Measurements from ENCODE around the gene USP7. TPM values are rescaled to one million over a fixed set of nuclear protein-coding genes. Genes with fewer than 3 reads are reported as not detected.

USP7 gene
- polyA plus RNA-seq, 1 donor (not counting 4 experiments of a cell fraction or from before 2014, with no cell fraction given) = 63.4 TPM

DNA sequence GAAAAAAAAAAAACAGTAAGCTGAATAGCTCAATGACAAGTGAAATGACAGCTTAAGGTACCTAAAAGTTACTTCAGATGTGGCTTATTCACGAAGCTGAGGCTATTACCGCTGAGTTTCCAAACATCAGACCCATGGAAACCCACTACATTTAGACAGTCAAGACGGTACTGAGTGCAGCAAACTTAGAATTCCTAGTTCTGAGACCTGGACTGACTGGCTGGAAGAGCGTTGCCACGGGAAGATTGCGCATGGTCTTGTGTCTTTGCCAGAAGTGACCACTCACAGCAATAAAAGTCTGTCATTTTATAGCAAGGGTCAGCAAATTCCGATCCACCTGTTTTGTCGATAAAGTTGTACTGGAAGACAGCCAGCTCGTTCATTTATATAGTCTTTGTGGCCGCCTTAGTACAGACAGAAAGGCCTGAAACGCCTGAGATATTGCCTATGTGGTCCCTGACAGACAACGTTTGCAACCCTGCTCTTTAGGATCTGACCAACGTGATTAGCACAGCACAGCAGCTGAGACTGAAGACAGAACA is 62.3 kb downstream of the USP7 start:
- H3K9me3 ChIP-seq (ENCODE audit: control insufficient read depth, low read depth, low read length) = no peaks in the 10 kb centered on the region
- H3K4me2 ChIP-seq (ENCODE audit: control insufficient read depth, extremely low read depth, insufficient read depth, low read depth, low read length) = no peak overlapping the region
- H3K79me2 ChIP-seq (ENCODE audit: control insufficient read depth, insufficient read depth, low read length) = no peaks in the 10 kb centered on the region
- H3K27ac ChIP-seq (ENCODE audit: control insufficient read depth, insufficient read depth, low read length) = no peak overlapping the region
- no peaks in the 10 kb centered on the region for H3K27me3 ChIP-seq (ENCODE audit: control insufficient read depth, extremely low read depth, insufficient read depth, low read length)
- FAIRE-seq (no peak), DNase-seq (ENCODE audit: low read depth, low spot score) (no peak)
- H3K9me1 ChIP-seq (ENCODE audit: control insufficient read depth, extremely low read depth, insufficient read depth, low read length) = no peaks in the 10 kb centered on the region
- H4K20me1 ChIP-seq (ENCODE audit: control insufficient read depth, extremely low read depth, insufficient read depth, low read length) = no peaks in the 10 kb centered on the region
- H3K4me1 ChIP-seq (ENCODE audit: control insufficient read depth, extremely low read depth, insufficient read depth, low read length) = no peaks in the 10 kb centered on the region
- no peak overlapping the region for H3K4me3 ChIP-seq (ENCODE audit: control insufficient read depth in 2 of 3, extremely low read depth in 1 of 3, insufficient read depth in 2 of 3, low read depth in 1 of 3, low read length in 3 of 3)
- dilution Hi-C loops (cut with MboI; ENCODE audit: extremely low pct_ligation_motif_present, low sequenced_read_pairs) = no loop called here
- no peak overlapping the region for H3K9ac ChIP-seq (ENCODE audit: control insufficient read depth, extremely low read depth, insufficient read depth, low read length)
- no peak overlapping the region for H2AFZ ChIP-seq (ENCODE audit: control insufficient read depth, low read length)
- peaks cover 46 to 72% of the 10 kb centered on the region in 2 experiments for H3K36me3 ChIP-seq (ENCODE audit: control insufficient read depth in 2 of 2, extremely low read depth in 1 of 2, insufficient read depth in 2 of 2, low read length in 2 of 2)
- no peak for TF ChIP-seq EZH2 (IDR thresholded peaks at IDR 0.05; ENCODE audit: low read length)
- TF ChIP-seq, protein P1, sequence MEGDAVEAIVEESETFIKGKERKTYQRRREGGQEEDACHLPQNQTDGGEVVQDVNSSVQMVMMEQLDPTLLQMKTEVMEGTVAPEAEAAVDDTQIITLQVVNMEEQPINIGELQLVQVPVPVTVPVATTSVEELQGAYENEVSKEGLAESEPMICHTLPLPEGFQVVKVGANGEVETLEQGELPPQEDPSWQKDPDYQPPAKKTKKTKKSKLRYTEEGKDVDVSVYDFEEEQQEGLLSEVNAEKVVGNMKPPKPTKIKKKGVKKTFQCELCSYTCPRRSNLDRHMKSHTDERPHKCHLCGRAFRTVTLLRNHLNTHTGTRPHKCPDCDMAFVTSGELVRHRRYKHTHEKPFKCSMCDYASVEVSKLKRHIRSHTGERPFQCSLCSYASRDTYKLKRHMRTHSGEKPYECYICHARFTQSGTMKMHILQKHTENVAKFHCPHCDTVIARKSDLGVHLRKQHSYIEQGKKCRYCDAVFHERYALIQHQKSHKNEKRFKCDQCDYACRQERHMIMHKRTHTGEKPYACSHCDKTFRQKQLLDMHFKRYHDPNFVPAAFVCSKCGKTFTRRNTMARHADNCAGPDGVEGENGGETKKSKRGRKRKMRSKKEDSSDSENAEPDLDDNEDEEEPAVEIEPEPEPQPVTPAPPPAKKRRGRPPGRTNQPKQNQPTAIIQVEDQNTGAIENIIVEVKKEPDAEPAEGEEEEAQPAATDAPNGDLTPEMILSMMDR (optimal IDR thresholded peaks at IDR 0.05 in 1 of 3, IDR thresholded peaks at IDR 0.05 in 1 of 3, conservative IDR thresholded peaks at IDR 0.05 in 1 of 3; ENCODE audit: extremely low read depth in 1 of 3, insufficient read depth in 2 of 3, low read length in 3 of 3) = no peak

DNA sequence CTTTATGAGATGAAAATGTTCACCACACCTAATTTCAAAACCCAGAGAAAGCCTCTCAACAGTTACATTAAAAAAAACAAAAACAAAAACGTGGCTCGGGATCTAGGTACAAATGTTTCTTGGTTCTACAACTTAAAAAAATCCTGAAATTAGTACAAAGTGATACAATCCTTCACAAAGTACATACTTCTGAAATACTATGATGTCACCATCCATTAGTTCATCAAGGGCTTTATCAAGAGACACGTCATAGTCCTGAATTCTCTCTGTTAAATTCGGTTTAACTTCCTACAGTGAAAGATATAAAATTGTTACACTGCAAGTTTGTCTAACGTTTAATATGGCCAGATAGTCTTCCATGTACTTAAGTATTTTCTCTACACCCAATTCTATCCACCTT is 63.4 kb downstream of the USP7 start:
- Histone ChIP-seq H3K9ac (ENCODE audit: control insufficient read depth, extremely low read depth, insufficient read depth, low read length) (no peak overlapping the region), H3K9me3 (ENCODE audit: control insufficient read depth, low read depth, low read length) (no peaks in the 10 kb centered on the region), H2AFZ (ENCODE audit: control insufficient read depth, low read length) (no peak overlapping the region), H3K9me1 (ENCODE audit: control insufficient read depth, extremely low read depth, insufficient read depth, low read length) (no peaks in the 10 kb centered on the region), H3K4me1 (ENCODE audit: control insufficient read depth, extremely low read depth, insufficient read depth, low read length) (no peaks in the 10 kb centered on the region), H4K20me1 (ENCODE audit: control insufficient read depth, extremely low read depth, insufficient read depth, low read length) (no peaks in the 10 kb centered on the region), H3K4me3 (ENCODE audit: control insufficient read depth in 2 of 3, extremely low read depth in 1 of 3, insufficient read depth in 2 of 3, low read depth in 1 of 3, low read length in 3 of 3) (no peak overlapping the region), H3K27me3 (ENCODE audit: control insufficient read depth, extremely low read depth, insufficient read depth, low read length) (no peaks in the 10 kb centered on the region), H3K27ac (ENCODE audit: control insufficient read depth, insufficient read depth, low read length) (no peak overlapping the region), H3K36me3 (ENCODE audit: control insufficient read depth in 2 of 2, extremely low read depth in 1 of 2, insufficient read depth in 2 of 2, low read length in 2 of 2) (peaks cover 43 to 65% of the 10 kb centered on the region in 2 experiments), H3K4me2 (ENCODE audit: control insufficient read depth, extremely low read depth, insufficient read depth, low read depth, low read length) (no peak overlapping the region), H3K79me2 (ENCODE audit: control insufficient read depth, insufficient read depth, low read length) (no peaks in the 10 kb centered on the region)
- TF ChIP-seq EZH2 (IDR thresholded peaks at IDR 0.05; ENCODE audit: low read length) = no peak
- TF ChIP-seq, protein P1 (optimal IDR thresholded peaks at IDR 0.05 in 1 of 3, IDR thresholded peaks at IDR 0.05 in 1 of 3, conservative IDR thresholded peaks at IDR 0.05 in 1 of 3; ENCODE audit: extremely low read depth in 1 of 3, insufficient read depth in 2 of 3, low read length in 3 of 3) = no peak
- FAIRE-seq (no peak), DNase-seq (ENCODE audit: low read depth, low spot score) (no peak)
- dilution Hi-C loops (cut with MboI; ENCODE audit: extremely low pct_ligation_motif_present, low sequenced_read_pairs) = no loop called here
